ENCODE results near the gene RETREG1. TPM values are rescaled to one million over a fixed set of nuclear protein-coding genes. Genes with fewer than 3 reads are reported as not detected.

Gene RETREG1
- total and polyA plus RNA-seq, 2 donors (not counting 3 experiments of a cell fraction or from before 2014, with no cell fraction given): 0.46 TPM; not detected in 1

DNA sequence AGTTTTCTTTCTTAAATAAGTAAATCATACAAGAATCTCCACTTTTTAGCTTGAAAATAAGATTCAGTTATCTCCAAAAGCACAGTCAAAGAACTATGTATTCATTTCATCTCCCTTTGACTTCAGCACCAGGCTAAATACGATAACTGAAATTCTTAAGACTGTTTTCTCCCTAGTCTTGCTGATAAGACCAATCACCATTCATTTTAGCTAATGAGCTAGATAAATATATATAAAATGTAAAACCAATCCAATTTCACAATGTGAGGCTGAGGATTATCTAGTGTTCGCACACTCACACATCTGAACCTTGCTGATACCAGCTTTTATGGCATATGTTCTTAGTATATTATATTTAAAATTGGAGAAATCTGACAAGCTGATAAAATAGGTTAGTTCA lies 133.9 kb downstream of the RETREG1 start:
- H3K36me3 ChIP-seq (ENCODE audit: control insufficient read depth in 2 of 2, extremely low read depth in 1 of 2, insufficient read depth in 2 of 2, low read length in 2 of 2): no peaks in the 10 kb centered on the region
- TF ChIP-seq MYC (IDR thresholded peaks at IDR 0.05; ENCODE audit: low read depth, low read length) (no peak), POLR2AphosphoS5 (IDR thresholded peaks at IDR 0.05; ENCODE audit: insufficient read depth, low read depth, low read length) (no peak), FOS (IDR thresholded peaks at IDR 0.05; ENCODE audit: borderline replicate concordance, insufficient read depth, low read length) (no peak), GATA2 (IDR thresholded peaks at IDR 0.05; ENCODE audit: insufficient read depth, insufficient read length, low read depth, low read length) (no peak), EZH2 (IDR thresholded peaks at IDR 0.05; ENCODE audit: borderline replicate concordance, low read depth, low read length, severe bottlenecking) (no peak), JUN (IDR thresholded peaks at IDR 0.05; ENCODE audit: borderline replicate concordance, insufficient read depth, insufficient read length, low read depth) (no peak), POLR2A (IDR thresholded peaks at IDR 0.05; ENCODE audit: low read depth, low read length) (no peak)
- TF ChIP-seq, protein P1, sequence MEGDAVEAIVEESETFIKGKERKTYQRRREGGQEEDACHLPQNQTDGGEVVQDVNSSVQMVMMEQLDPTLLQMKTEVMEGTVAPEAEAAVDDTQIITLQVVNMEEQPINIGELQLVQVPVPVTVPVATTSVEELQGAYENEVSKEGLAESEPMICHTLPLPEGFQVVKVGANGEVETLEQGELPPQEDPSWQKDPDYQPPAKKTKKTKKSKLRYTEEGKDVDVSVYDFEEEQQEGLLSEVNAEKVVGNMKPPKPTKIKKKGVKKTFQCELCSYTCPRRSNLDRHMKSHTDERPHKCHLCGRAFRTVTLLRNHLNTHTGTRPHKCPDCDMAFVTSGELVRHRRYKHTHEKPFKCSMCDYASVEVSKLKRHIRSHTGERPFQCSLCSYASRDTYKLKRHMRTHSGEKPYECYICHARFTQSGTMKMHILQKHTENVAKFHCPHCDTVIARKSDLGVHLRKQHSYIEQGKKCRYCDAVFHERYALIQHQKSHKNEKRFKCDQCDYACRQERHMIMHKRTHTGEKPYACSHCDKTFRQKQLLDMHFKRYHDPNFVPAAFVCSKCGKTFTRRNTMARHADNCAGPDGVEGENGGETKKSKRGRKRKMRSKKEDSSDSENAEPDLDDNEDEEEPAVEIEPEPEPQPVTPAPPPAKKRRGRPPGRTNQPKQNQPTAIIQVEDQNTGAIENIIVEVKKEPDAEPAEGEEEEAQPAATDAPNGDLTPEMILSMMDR (IDR thresholded peaks at IDR 0.05; ENCODE audit: extremely low read depth in 1 of 2, insufficient read depth in 1 of 2, low read depth in 1 of 2, low read length in 2 of 2): no peak
- TF ChIP-seq, protein P2, sequence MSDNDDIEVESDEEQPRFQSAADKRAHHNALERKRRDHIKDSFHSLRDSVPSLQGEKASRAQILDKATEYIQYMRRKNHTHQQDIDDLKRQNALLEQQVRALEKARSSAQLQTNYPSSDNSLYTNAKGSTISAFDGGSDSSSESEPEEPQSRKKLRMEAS (IDR thresholded peaks at IDR 0.05; ENCODE audit: insufficient read depth, insufficient read length): no peak
- H3K9ac ChIP-seq (replicated peaks; ENCODE audit: extremely low read depth, insufficient read depth, low read length): no peak overlapping the region
- POLR2A ChIA-PET: no interaction called here
- no peak overlapping the region for H2AFZ ChIP-seq (ENCODE audit: low read depth, low read length)
- peaks cover 5 to 11% of the 10 kb centered on the region in 2 experiments for H3K27me3 ChIP-seq (ENCODE audit: control insufficient read depth in 2 of 2, insufficient read depth in 2 of 2, low read length in 2 of 2)
- dilution Hi-C loops (cut with MboI; ENCODE audit: extremely low pct_ligation_motif_present, low sequenced_read_pairs) (no loop called here), intact Hi-C loops (cut with micrococcal nuclease) (no loop called here)
- H3K9me1 ChIP-seq (replicated peaks; ENCODE audit: control insufficient read depth, extremely low read depth, insufficient read depth, low read length): no peaks in the 10 kb centered on the region
- no peaks in the 10 kb centered on the region for H3K4me1 ChIP-seq (ENCODE audit: control insufficient read depth, extremely low read depth, insufficient read depth, low read length)
- BruUV-seq (replicated peaks): no TSS peak
- no peaks in the 10 kb centered on the region for H3K9me3 ChIP-seq (replicated peaks; ENCODE audit: control insufficient read depth, insufficient read depth, low read length)
- no peak overlapping the region for H3K4me3 ChIP-seq (replicated peaks in 1 of 3; ENCODE audit: insufficient read depth in 1 of 3, low read depth in 1 of 3, low read length in 3 of 3)
- no peak overlapping the region for H3K4me2 ChIP-seq (ENCODE audit: insufficient read depth, low read length)
- no peaks in the 10 kb centered on the region for H4K20me1 ChIP-seq (replicated peaks; ENCODE audit: control insufficient read depth, extremely low read depth, insufficient read depth, low read length)
- FAIRE-seq: no peak
- no peak overlapping the region for H3K27ac ChIP-seq (ENCODE audit: insufficient read depth, low read depth, low read length)
- no peak for DNase-seq (ENCODE audit: low read depth, low spot score)
- no peaks in the 10 kb centered on the region for H3K79me2 ChIP-seq (ENCODE audit: control insufficient read depth, insufficient read depth, low read length)
- CTCF ChIA-PET: interaction anchor here (0.9 to 1.5 kb wide), 2 partner anchors 9 to 16 kb away, joined by 3 read pairs; no protein-coding TSS in a partner anchor
